Stimulated activated CD8-positive, alpha-beta memory T cell treated with anti-CD3 and anti-CD28 coated beads, Interleukin-7, amount 100 ng/mL, for 1 hour (primary cell): ENCODE data around the gene IL1A.
A peak's percentile ranks its signal among the peaks of the same experiment; 100 is the strongest.

Experiments
- DNase-seq, 2 donors: peaks; one replicate each; pipeline ENCODE4 v3.0.0-alpha.2; 2020; ENCODE audit warnings: low read depth in 2 of 2

The IL1A gene

DNA sequence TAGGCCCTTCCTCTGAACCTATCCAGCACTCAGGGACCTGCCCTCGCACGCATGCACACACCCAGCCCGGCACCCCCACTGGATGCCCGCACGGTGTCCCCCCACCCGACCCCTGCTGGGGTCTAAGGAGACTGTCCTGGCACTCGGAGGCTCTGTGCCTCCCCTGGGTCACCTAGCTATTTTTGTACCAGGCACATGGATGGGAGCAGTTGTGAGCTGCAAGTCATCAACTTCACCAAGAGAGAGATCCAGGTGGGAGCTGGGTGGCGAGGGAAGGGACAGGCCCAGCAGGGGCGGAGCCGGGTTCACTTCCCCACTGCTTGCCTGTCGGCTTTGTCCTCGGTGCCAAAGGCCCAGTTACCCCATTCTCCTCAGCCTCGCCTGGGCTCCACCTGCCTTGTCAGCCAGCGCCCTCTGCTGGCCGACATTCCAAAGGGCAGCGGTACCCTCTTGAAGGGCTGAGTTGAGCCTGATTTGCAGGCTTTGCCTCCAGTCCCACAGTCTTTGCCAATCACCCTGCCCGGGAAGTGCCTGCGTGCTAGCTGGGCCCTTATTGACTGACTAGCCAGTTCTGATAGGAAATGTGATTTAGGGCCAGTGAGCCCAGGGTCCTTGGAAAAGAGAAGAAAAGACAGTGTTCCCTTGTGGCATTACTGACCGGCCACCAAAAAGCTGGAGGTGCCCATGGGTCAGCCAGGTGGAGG lies 57.7 kb downstream of the IL1A start:
- peak; percentile 68 to 70 for DNase-seq

DNA sequence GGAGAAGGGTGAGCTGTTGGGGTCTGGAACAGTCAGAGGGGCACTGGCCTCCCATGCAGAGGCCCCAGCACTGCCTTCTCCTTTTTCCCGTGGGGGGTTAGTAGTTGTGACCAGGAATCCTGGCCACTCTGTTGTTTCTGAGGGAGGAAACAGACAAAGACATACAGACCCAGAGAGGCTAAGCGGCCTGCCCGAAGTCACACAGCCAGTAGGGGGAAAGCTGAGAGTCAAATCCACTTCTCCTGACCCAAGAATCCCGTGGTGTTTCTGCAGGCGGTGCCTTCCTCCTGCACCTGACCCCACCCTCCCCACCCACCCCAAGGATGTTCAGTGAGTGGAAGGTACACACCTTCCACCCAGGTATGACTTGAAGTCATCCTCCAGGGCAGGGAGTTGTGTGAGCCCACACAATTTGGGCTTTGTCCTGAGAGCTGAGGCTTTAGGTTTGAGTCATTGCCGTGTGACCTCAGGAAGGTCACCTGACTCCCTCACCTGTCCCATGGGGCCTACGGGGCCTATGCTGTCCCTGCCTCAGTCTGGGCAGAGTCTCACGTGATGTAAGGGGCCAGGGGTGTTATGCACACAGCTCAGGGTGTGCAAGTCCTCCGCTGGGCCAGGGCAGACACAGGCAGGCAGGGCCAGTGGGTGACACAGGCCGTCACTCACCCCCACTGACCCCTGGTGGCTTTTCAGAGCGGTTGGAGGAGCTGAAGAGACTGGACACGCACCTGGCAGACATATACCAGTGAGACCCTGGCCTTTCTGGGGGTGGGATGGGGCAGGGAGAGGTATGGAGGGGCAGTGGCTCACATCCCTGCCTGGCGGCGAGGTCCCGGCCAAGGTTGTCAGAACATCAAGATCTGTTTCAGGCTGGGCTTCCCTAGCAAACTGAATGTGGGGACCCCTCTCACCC lies 58.5 kb downstream of the IL1A start:
- DNase-seq: no peak

DNA sequence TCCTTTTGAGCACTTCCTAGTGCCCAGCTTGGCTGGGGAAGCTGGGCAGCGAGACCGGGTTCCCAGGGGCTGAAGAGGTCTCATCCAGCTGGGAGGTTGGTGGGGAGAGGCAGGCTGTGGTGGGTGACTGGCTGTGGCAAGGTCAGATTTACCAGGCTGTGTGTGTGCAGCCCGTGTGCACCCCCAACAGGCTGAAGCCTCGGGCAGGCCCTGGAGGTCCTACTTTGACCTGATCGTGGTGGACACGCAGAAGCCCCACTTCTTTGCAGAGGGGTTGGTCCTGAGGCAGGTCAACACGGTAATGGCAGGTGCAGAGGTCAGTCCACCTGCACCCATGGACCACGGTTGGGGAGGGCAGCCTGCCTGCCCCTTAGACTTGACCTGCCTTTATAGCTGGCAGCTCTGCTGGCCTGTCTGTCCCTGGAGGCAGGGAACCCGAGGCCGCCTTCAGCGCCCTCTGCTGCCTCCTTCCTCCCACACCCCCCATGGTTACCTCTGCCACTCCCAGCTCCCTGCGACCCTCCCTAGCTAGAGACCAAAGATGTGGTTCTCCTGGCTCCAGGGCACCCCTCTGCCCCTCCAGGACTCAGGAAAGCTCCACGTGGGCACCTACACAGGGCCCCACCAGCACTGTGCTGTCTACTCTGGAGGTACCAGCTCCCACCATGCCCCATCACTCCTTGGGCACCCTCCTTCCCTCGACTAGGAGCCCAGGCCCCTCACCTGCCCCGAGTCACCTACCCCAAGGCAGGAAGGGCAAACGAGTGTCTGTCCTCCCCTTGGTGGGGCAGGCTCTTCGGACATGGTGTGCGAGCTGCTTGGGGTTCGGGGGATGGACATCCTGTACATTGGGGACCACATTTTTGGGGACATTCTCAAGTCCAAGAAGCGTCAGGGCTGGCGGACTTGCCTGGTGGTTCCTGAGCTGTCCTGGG lies 59.4 kb downstream of the IL1A start:
- no peak for DNase-seq

DNA sequence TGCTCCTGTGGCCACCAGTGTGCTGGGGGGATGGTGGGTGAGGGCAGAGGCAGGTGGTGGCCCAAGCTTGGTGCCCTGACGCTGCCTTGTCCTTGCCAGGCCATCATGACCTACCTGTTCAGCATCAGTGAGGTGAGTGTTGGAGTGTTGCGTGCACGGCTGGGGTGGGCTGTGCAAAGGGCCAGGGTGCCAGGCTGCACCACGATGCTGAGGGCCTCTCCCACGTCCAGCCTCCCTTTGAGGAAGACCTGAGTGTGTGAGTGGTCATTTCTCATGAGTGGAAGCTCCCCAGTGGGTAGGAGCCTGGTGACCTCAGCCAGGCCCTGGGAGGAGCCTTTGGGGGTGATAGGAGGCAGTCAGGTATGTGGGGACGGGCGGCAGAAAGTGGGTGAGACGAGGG lies 60.3 kb downstream of the IL1A start:
- DNase-seq: no peak
